Left colon (tissue), 2 donors: ENCODE results near the gene LARGE2. TPM values are rescaled to one million over a fixed set of nuclear protein-coding genes. Genes with fewer than 3 reads are reported as not detected.

Experiments used
- ATAC-seq: fragments of 200-7000 bp; cut with Tn5 transposase; one replicate; pipeline ENCODE4 v1.9.1; 2020; ENCODE audit warnings: mild to moderate bottlenecking, moderate library complexity
- DNase-seq, 2 donors: peaks; one replicate each; pipeline ENCODE4 v3.0.0-alpha.2; 2020
- intact Hi-C, 2 donors: fragments of 100-400 bp; cut with DNase I in 1 of 2; cut with micrococcal nuclease in 1 of 2; formaldehyde crosslinking; loops; one replicate each; pipeline versions ENCODE4 v1.11.2 to v1.14.0; 2022; cut with DNase I, micrococcal nuclease
- long read RNA-seq: library from polyadenylated mRNA; unstranded; transcript quantifications from one replicate; pipeline ENCODE4 v2.0.0, GENCODE V29; 2021
- total RNA-seq, 2 donors: library from RNA; stranded (reverse); fragmentation: NEBNext Ultra II Directional; extraction: Animal tissue kit (Norgen Biotek cat#: 25700); gene quantifications; one replicate each; pipeline ENCODE4 v1.2.1, GENCODE V29; 2021
- donor health status: DM: no; HTN: no; CAD: no.
- donor health status: DM: yes; HTN: yes; CAD: no.

The LARGE2 gene
- total RNA-seq, result 1 to 10 TPM; 1.1 to 4.2 TPM
- long read RNA-seq, partial matches to known transcripts, result 2 of 2 reads
- long read RNA-seq, other reads (novel, unspliced or antisense), result 0 of 2 reads

GRCh38 chr11:45922425-45923082 is at the start of gene LARGE2:
Gene LARGE2, plus strand, starts transcription at chr11:45922656. Its CDS starts 227 bp downstream, at chr11:45922883.
- DNase-seq (peak; percentile 48 to 61), ATAC-seq (peak; percentile 27)
- intact Hi-C loops, result no loop called here

GRCh38 chr11:45876401-45876800 is 46.1 kb upstream of the LARGE2 start:
- no peak for ATAC-seq
- no peak for DNase-seq
- intact Hi-C loops, result no loop called here

- intact Hi-C loops, result no loop called here
- ATAC-seq (no peak), DNase-seq (no peak)
Observed at GRCh38 chr11:45877221-45877620, 45.2 kb upstream of the LARGE2 start.

GRCh38 chr11:45877845-45878244 is 44.6 kb upstream of the LARGE2 start:
- intact Hi-C loops, result no loop called here
- no peak for ATAC-seq

GRCh38 chr11:45879803-45880686 is 42.4 kb upstream of the LARGE2 start:
- DNase-seq, result no peak
- ATAC-seq, result no peak
- intact Hi-C loops, result no loop called here

More at GRCh38 chr11:45877845-45878244, 44.6 kb upstream of the LARGE2 start:
- DNase-seq, result no peak

- DNase-seq, result no peak
- no peak for ATAC-seq
- intact Hi-C loops, result no loop called here
Observed at GRCh38 chr11:45880772-45881570, 41.5 kb upstream of the LARGE2 start.

GRCh38 chr11:45881708-45882368 is 40.6 kb upstream of the LARGE2 start:
- ATAC-seq (no peak), DNase-seq (no peak)
- intact Hi-C loops, result no loop called here

GRCh38 chr11:45884596-45885185 is 37.8 kb upstream of the LARGE2 start:
- no peak for DNase-seq
- no peak for ATAC-seq
- intact Hi-C loops, result no loop called here

- ATAC-seq (peak; percentile 87), DNase-seq (peak in 1 of 2 donors; percentile 65)
- intact Hi-C loops, result no loop called here
Observed at GRCh38 chr11:45885274-45885920, 37.1 kb upstream of the LARGE2 start, which contains the start of gene MAPK8IP1. Gene MAPK8IP1, plus strand, starts transcription at chr11:45885651. Its CDS starts 170 bp downstream, at chr11:45885821.

- intact Hi-C loops, result no loop called here
- ATAC-seq (peak; percentile 2), DNase-seq (no peak)
Observed at GRCh38 chr11:45885921-45886721, 36.3 kb upstream of the LARGE2 start.

- intact Hi-C loops, result no loop called here
- DNase-seq, result no peak
Observed at GRCh38 chr11:45886816-45887520, 35.5 kb upstream of the LARGE2 start.

GRCh38 chr11:45887587-45887986 is 34.9 kb upstream of the LARGE2 start:
- no peak for DNase-seq
- ATAC-seq, result no peak
- intact Hi-C loops, result no loop called here

More at GRCh38 chr11:45886816-45887520, 35.5 kb upstream of the LARGE2 start:
- ATAC-seq, result no peak

- ATAC-seq (no peak), DNase-seq (no peak)
- intact Hi-C loops, result no loop called here
Observed at GRCh38 chr11:45889555-45889954, 32.9 kb upstream of the LARGE2 start.

- no peak for DNase-seq
- intact Hi-C loops, result no loop called here
- no peak for ATAC-seq
Observed at GRCh38 chr11:45889966-45890365, 32.5 kb upstream of the LARGE2 start.

GRCh38 chr11:45890886-45891550 is 31.4 kb upstream of the LARGE2 start:
- ATAC-seq, result no peak
- no peak for DNase-seq
- intact Hi-C loops, result no loop called here

- ATAC-seq (no peak), DNase-seq (no peak)
- intact Hi-C loops, result no loop called here
Observed at GRCh38 chr11:45892856-45893255, 29.6 kb upstream of the LARGE2 start.
